8988T (cell line): ENCODE measurements around the gene SLMAP.
"Not testable (repeated sequence)": the region's sequence is repeated elsewhere in the genome, so short reads cannot be mapped to it uniquely, and the experiment has no call there.

Source experiments
- DNase-seq: peaks from one replicate; pipeline ENCODE4 v3.0.0; 2011

The SLMAP gene

DNA sequence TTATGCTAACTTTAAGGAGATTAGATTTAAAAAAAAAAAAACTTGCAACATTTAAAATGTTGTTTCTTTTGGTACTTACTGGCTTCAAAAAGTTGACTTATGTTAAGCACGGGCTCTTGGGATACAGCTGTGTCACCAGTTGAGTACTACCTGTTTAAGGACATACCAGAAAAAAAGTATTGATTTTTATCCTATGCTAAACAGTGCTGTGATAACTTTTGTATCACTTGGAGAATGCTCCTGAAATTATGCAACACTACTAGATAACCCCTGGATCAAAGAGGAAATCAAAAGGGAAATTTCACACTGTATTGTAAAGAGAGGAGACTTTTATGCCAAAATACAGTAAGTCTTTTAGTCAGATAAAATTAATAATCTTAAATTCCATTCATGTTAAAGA is 77.7 kb downstream of the SLMAP start:
- DNase-seq, result no peak

DNA sequence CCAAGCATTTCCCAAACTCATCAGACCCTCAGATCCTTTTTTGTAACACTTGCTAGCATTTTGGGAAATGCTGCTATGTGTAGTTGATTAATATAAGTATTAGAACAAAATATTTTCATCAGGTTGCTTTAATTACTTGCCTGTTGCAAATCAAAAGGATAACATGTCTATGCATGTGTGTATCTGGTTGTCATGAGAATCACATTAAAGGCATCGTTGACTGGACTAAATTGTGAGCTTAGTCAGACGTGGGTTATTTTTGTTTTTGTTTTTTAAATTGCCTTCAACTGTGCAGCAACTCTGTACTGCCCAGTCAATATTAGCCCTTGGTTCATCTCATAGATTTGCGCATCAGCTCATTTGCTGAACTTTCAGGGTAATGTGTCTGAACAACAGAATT is 81.6 kb downstream of the SLMAP start:
- DNase-seq, result no peak

DNA sequence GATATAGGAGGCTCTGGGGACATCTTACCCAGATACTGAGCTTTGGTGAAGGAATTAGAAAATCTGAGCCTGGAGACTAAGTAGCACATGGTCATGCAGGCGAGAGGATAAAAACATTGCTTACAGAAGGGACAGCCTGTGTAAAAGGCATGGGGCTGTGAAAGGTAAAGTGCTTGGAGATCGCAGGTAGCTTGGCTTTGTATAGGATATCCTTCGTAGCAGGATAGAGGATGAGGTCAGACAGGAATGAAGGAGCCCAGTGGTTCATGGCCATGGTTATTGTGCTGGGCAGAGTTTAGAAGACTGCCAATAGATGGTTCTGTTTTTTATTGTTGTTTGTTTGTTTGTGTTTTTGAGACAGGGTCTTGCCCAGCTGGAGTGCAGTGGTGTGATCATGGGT is 82.5 kb downstream of the SLMAP start:
- no peak for DNase-seq

DNA sequence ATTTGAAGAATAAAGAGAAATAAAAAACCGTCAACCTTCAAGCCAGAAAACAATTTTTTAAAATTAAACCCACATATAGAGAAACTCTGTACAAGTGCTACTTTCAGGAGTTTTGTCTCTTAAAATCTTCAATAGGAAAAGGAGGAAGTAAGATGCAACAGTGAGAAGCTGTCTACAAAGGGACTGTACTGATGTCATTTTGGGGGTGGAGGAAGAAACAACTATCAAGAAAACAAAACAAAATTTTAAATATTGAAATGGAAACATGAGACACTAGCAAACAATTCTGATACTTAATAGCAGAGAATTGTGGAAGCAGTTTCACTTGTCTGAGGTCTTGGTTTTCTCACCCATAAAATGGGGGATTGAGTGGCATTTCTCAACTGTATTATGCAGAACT is 84.4 kb downstream of the SLMAP start:
- no peak for DNase-seq

DNA sequence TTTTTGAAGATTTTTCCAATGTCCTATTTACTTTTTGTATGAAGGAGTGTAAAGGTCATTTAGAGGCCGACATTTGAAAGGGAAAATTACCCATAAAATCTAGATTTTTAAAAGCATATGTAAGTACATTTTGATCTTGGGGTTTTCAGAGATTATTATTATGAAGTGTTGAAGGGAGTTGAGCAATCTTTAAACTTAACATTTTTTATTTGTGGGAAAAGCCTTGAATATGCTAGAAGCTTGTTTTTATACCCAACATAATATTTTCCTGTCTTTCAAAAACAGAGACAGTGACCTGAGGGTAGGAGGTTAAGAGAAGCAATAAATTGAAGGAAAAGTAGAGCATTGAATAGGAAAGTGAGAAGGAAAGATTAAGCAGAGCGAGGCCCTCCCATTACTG is 85.7 kb downstream of the SLMAP start:
- DNase-seq, result no peak

DNA sequence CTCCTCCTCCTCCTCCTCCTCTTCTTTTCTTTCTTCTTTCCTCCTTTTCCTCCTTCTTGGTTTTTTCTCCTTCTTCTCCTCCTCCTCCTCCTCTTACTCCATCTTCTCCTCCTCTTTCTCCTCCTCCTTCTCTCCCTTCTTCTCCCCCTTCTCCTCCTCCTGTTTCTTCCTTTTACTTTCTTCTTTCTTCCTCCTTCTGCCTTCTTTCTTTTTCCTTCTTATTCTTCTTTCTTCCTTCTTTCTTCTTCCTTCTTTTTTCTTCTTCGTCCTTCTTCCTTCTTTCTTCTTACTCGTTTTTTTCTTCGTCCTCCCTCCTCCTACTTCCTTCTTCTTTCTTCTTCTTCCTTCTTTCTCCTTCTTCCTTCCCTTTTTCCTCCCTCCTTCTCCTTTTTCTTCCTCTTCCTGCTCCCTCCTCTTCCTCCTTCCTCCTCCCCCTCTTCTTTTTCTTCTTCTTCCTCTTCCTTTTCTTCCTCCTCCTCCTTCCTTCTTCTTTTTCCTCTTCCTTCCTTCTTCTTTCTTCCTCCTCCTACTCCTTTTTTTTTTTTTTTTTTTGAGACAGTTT is 92.1 kb downstream of the SLMAP start:
- DNase-seq, result no peak

DNA sequence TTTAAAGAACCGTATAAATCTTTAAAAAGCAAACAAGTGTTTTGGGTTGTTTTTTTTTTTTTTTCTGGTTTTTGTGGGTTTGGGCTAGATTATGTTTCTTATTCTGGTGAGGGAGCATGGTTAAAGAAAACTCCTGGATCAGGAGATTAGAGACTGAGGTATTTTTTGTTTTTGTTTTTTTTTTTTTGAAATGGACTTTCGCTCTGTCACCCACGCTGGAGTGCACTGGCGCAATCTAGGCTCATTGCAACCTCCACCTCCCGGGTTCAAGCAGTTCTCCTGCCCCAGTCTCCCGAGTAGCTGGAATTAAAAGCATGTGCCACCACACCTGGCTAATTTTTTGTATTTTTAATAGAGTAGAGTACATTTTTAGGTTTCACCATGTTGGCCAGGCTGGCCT is 95.2 kb downstream of the SLMAP start:
- no peak for DNase-seq

DNA sequence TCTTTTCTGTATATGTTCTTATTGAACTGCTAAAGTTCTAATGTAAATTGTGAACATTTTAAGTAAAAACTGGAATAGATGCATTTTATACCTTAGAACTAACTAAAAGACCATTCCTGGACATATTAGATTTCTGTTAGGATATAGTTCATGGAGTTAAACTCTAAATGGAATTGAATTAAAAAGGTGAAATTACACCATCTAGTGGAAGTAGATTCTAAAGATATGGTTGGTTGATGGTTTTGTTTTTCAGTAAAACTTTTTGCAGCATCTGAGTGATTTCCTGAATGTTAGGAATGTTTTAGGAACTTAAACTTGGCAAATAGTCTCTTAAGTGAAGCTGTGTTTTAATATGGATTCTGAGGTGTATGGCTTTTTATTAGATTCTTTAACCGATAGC is 96.8 kb downstream of the SLMAP start:
- no peak for DNase-seq

DNA sequence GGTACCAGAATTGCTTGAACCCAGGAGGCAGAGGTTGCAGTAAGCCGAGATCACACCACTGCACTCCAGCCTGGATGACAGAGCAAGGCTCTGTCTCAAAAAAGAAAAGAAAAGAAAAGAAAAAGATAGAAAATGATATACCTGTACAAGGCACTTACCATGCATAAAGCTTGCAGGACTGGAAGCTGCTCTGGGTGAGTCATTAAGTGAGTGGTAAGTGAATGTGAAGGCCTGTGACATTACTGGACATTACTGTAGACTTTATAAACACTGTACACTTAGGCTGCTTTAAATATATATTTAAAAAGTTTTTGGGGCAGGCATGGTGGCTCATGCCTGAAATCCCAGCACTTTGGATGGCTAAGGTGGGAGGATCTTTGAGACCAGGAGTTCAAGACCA is 99.2 kb downstream of the SLMAP start:
- DNase-seq, result no peak

DNA sequence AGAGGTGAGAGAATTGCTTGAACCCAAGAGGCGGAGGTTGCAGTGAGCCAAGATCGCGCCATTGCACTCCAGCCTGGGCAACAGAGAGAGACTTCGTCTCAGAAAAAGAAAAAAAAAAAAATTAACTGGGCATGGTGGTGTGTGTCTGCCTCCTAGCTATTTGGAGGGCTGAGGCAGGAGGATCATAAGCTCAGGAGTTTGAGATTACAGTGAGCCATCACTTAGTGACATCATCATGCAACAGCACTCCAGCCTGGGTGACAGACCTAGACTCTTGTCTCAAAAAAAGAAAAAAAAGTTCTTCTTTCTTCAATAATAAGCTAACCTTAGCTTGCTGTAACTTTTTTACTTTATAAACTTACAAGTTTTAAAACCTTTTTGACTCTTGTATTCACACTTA is 99.8 kb downstream of the SLMAP start:
- no peak for DNase-seq

DNA sequence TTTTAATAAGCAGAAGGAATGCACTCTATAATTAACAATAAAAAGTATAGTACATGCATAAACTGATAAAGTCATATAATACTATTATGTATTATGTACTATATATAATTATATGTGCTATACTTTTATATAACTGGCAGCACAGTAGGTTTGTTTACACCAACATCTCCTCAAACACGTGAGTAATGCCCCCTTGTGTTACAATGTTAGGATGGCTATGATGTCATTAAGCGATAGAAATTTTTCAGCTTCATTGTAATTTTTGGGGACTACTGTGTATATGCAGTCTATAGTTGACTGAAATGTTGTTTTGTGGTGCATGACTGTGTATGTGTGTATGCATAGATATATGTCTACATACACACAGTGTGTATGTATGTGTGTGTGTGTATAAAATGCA is 100.6 kb downstream of the SLMAP start:
- no peak for DNase-seq

DNA sequence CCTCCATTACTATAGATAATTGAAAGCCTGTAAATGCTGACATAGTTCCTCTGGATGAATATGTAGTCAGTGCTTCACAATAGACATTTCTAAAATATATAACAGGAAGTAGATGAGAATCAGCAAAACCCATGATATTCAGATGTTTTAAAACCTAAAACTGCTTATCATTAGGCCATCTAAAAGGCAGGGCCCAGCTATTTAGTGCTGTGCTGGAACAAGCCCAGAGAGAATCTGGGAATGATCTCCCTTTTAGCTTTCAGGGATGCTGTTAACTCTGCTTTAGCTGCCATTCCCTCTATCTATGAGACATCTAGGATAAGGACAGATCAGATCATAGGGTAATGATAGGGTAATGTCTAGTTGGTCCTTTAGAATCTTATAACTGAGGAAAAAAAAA is 106.8 kb downstream of the SLMAP start:
- DNase-seq, result no peak

DNA sequence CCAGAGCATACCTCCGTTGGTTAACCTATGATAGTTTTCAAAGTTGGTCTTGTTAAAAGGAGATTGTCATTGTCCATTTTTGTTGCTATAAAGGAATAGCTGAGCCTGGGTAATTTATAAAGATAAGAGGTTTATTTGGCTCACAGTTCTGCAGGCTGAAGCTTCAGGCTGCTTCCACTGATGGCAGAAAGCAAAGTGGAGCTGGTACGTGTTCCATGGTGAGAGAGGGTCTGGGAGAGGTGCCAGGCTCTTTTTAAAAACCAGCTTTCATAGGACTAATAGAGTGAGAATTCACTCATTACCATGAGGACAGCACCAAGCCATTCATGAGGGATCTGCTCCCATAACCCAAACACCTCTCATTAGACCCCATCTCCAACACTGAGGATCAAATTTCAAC is 107.3 kb downstream of the SLMAP start:
- no peak for DNase-seq

DNA sequence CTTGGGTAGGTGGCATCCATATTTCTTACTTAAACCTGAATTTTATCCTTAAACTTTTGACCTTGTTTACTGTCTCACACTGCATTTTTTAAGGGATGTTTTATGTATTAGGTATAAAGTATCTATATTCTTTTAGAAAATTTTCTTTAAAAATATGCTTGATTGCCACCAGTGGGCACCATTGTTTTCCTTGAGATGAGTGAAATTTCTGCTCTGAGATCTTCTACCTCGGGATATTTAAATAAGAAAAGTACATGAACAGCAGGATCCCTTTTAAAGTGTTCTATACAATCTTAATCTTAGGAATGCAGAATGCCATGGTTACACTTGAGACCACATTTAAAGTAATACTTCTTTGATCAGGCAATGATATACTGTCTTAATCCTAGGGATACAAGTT is 108.7 kb downstream of the SLMAP start:
- no peak for DNase-seq

DNA sequence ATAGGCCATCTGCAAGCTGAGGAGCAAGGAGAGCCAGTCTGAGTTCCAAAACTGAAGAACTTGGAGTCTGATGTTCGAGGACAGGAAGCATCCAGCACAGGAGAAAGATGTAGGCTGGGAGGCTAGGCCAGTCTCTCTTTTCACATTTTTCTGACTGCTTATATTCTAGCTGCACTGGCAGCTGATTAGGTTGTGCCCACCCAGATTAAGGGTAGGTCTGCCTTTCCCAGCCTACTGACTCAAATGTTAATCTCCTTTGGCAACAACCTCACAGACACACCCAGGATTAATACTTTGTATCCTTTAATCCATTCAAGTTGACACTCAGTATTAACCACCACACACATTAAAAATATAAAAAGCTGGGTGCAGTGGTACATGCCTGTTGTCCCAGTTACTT is 113.0 kb downstream of the SLMAP start:
- not testable (repeated sequence) for DNase-seq

DNA sequence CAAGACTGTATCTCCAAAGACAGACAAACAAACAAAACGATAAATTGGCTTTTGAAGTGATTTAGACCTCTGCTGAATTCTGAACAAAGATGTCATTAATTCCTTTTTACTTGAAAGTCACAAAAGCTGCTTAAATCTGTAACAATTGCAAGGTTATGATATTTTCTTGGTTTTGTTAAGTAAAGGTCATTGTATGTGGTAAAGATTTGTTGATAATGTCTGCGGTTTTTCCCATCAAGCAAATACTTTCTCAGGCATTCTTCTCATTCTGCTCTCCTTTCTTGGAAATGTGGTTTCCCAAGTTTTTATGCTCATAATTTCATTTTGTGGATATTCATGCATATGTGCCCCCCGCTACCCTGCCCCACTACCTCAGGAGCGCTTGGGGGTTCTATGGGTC is 116.5 kb downstream of the SLMAP start:
- no peak for DNase-seq

DNA sequence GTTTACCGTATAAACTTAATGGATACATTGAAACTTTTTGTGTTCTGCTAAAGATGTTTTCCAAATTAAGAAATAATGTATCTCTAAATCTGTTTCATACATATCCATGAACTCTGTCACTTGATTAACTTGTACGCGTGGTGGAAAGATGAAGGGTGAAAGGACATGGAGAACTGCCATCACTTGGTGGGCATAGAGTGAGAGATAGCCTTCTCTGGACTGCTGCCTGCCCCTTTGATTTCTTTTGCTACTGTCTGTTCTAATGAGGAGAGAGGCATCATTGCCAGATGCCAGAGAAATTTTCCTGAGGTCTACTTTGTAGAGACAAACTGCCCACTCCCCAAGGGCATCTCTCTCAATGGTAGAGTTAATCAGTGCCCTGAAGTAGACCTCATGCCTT is 120.5 kb downstream of the SLMAP start:
- DNase-seq, result no peak

DNA sequence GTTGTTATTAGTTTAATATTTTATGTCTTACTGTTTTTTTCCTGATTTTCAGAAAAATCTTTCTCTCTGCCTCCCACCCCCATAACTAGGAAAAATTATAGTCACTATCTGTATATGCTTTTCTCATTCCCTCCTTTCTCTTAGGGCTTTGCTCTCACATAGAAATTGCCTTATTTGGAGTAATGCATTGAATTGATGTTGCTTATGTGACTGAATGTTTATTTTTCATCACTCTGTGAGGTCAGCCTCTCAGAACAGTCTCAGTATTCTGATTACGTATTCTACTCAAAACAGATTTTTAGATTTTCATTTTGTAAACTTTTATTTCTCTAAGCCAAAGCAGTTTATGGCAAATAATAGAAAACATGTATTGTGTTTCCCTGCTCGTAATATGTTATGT is 121.0 kb downstream of the SLMAP start:
- DNase-seq, result no peak

DNA sequence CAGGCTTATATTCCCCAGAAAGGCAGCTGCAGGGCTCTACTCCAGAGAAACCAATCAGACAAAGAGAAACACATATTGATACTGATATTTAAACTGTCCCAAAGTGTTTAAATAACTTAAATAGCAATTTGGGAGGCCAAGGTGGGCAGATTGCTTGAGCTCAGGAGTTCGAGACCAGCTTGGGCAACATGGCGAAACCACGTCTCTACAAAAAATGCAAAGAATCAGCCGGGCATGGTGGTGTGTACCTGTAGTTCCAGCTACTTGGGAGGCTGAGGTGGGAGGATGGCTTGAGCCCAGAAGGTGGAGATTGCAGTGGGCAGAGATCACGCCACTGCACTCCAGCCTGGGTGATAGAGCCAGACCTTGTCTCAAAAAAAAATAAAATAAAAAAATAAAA is 128.3 kb downstream of the SLMAP start:
- not testable (repeated sequence) for DNase-seq

DNA sequence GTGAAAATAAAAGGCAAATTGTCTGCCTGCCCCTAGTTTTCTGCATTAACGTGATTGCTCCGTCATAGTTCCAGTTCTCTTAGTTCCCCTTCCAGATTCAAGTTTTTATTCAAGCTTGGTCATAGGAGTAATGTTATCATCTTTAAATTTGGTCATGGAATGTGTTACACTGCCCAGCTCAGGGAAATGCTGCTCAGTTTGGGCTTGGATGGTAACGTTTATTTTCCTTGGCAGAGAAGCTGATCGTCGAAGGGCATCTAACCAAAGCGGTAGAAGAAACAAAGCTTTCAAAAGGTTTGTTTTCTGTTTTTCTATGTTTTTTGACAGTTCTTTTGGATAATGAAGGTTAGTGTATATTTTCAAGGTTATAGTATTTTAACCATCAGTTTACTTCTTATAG is 133.7 kb downstream of the SLMAP start:
- no peak for DNase-seq

DNA sequence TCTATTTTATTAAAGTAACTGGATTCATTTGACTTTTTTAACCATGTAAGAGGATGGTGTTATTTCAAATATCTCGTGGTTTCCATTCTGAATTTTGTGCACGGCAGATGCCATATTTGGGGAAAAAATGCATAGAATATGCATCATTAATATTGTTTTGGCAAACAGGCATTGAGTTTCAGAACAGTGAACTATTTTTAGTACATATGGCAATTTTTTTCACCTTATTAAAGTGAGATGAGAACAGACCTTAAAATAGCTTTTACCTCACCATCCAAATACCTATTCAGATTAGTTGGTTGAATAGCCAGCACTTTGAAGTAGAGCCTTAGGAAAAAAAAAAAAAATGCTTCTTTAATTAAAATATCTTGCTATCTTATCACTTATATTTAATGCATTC is 134.8 kb downstream of the SLMAP start:
- DNase-seq, result no peak

DNA sequence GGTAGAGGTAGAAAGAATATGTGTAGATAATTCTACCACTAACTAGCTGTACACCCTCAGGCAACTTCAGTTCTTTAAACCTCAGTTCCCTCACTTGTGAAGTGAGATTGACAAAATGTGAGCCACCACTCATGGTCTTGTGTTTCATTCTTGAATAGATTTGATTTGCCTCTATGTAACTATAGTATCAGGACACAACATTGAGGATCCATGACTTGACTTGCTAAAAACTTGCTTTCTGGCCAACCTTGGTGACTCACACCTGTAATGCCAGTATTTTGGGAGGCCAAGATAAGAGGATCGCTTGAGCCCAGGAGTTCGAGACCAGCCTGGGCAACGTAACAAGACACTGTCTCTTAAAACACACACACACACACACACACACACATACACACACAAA is 136.3 kb downstream of the SLMAP start:
- no peak for DNase-seq

DNA sequence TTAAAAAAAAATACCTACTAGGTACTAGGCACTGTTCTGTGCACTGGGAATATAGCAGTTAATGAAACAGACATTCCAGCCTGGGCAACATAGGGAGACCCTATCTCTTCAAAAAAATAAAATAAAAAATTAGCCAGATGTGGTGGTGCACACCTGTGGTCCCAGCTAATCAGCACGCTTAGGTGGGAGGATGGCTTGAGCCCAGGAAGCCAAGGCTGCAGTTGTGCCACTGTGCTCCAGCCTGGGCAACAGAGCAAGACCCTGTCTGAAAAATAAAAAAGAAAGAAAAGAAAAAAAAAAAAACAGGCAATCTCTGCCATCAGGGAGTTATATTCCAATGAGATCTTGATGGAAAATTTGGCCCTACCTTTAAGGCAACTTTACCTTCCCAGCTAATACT is 137.0 kb downstream of the SLMAP start:
- no peak for DNase-seq

DNA sequence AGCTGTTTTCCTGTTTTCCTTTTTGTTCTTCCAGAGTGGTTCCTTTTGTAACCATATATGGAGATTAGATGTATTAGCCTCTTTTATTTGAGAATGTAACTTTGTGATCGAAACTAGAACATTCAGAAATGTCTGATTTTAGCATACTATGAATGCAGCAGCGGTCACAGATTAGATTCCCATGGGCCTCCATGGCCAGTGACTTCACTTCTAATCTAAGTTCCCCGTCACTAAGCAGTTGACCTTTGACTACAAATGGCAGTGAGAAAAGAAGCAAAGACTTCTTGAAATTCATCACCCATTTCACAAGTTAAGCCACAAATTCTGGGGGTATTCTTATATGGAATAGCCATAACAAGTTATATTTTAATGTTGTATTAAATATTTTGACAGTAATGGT is 137.6 kb downstream of the SLMAP start:
- DNase-seq, result no peak

DNA sequence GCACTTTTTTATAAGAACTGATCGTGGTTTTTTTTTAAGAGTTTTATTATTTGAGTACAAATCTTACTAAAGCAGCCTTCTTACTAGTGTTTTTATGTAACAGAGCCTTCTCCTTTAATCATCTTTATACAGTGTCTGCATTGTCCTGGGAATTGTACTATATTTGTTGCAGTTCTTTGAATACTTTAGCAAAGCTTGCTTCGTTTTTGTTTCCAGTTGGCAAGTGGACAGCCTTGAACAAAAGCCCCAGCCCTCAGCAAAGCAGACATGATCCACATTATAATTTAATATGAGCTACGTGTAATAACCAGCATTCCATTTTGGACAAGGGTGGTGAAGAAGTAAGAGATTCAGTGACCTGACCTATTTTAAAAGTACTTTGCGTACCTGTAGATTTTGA is 139.9 kb downstream of the SLMAP start:
- no peak for DNase-seq

DNA sequence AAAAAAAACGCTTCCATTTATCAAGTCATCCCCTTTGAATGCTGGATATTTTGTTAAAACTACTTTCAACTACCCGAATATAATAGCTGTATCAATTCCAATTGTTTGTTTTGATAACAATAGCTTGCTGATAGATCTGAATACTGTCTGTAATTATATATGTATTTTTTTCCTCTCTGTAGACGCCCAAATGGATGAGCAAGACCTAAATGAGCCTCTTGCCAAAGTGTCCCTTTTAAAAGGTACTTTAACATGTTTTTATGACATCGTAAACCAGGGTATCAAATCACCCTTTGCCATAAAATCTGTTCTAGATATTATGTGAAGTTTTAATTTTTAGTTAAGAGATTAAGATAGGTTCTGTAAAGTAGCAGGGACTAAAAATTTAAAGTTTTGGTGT is 140.6 kb downstream of the SLMAP start:
- DNase-seq, result no peak
